HG03175 (cell line): ENCODE data around the gene IL18.
"Not testable (repeated sequence)": the region's sequence is repeated elsewhere in the genome, so short reads cannot be mapped to it uniquely, and the experiment has no call there.

ENCODE experiments used
- ATAC-seq: cut with Tn5 transposase; IDR thresholded peaks from one replicate; pipeline ENCODE4 v1.9.1; 2021; ENCODE audit warnings: mild to moderate bottlenecking, moderate library complexity; ENCODE audit not compliant: unreplicated experiment

Gene IL18

DNA sequence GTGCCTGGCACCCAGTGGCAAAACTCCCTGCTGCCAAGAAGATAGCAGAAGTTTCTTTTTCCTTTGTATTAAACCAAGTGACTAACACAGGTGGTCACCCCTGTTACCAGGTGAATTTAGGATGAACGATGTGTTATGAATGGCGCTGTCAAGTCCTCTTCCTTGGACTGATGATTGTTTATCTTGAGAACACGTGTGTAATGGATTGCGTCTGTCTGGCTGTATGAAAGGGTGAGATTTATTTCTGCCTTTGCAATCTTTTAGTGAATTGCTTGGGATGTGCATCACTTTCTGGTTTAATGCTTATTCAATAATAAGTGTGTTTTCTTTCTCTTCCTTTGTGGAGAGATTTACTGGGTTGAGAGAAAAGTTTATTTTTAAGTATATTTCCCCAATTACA, 40.8 kb downstream of the IL18 start:
- no peak for ATAC-seq

DNA sequence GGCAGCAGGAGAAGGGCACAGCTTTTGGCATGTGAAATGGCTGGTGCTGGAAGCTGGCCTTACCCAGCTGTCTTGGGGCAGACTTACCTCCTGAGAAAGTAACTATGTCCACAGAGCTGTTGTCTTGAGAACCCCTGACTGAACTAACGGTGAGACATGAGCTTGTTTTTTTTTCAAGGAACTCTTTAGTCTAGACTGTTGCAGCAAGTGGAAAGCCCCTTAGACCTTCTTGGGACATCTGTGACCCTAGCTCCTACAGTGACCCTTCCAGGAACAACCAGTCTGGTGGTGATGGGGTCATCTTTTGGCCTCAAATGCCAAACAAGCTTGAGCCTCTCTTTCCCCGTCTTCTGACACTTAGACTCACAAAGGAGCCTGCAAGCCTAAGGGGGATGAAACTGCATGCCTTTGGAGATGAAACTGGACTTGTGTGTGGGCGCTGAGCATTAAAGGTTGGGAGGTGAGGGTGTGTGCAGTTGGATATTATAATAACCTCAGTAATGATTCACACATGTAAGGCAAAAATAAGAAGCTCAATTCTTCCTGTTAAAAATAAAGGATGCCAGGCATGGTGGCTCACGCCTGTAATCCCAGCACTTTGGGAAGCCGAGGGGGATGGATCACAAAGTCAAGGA, 41.8 kb downstream of the IL18 start:
- no peak for ATAC-seq

DNA sequence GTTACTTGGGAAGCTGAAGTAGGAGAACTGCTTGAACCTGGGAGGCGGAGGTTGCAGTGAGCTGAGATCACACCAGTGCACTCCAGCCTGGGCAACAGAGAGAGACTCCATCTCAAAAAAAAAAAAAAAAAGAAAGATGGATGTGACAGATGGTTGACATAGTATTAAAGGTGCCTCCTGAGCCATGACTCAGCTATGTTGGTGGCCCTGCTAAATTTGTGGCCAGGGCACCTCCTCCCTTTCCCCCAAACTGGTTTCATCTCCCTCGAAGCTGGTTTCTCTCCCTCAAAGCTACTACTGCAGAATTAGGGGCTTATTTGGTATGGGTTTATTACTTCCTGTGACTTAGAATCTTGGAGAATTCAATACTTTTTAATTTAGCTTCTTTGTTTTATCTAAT, 45.7 kb downstream of the IL18 start:
- no peak for ATAC-seq

DNA sequence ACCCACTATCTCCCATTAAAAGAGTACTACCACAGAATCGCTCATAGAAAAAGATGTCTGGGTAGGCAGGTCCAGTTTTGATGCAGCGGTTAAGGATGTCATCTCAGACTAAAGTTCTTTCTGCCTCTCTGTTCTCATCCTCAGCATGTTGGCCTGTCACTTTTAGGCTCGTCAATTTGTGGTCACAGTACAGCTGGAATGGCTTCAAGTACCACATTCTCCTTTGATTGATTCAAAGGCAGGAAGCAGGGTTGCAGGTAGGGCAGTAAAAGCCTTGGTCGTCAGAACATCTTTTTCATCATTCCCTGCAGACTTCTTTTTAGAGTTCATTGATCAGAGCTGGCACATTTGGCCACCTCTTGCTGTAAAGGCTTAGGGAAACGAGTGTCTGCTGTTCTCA, 48.5 kb downstream of the IL18 start:
- ATAC-seq = no peak

DNA sequence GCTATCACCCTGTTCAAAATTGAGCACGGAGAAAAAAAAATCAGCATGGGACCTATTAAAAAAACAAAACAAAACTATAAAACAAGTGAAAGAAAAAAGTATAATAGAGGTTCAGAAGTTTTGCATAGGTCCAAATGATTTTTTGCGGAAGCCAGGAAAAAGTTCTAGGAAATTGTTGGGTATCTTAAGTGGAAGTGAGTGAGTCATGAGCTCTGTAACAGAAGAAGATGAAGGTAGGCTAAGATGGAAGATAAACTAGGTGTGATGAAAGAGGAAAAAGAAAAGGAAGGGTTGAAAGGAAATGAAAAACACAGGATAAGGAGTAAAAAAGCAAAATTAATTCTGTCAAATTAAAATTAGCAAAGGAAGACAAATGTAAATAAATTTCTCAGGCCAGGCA, 49.4 kb downstream of the IL18 start:
- ATAC-seq = no peak

DNA sequence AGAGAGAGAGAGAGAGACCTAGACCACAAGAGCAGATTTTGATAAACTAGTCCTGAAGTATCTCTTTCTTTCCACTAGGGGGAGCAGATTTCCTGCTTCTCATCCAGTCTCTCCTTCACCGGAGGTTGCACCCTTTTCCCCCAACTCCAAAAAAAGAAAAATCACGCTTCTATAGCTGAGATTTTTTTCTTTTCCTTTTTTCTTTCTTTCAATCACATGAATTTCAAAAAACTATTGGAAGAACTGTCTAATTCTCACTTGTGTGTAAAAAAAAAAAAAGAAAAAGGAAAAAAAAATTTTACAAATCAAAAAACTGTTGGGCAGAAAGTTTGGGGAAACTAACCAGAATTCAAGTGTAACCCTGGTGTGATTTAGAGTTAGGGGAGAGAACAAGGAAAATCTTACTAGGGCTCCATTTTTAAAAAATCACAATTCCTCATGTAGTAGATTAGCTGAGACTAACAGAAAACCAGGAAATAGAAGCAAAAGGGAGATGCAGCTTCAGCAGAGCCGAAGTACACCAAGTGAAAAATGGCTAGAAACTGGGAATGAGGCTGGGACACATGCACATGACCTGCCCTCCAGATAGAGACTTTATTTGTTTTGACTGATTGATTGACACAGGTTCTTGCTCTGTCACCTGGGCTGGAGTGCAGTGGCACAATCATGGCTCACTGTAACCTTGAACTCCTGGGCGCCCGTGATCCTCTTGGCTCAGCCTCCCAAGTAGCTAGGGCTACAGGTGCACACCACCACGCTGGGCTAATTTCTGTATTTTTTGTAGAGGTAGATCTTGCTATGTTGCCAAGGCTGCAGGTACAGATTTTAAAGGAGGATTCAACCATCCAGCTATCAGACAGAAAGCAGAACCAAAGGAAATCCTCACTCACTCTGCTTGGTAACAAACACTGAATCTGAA, 50.1 kb downstream of the IL18 start:
- no peak for ATAC-seq

DNA sequence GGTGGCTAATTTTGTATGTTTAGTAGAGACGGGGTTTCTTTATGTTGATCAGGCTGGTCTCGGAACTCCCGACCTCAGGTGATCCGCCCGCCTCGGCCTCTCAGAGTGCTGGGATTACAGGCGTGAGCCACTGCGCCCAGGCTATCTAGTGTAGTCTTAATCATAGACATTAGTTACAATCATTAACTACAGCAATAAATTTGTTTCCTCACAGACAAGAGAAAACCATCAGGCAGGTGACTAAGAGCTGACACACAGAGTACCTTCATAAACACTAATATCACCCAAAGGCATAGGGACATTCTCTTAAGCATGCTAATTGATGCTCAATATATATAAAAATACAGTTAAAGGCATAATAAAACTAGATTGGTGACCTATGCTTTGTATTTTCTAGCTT, 57.8 kb downstream of the IL18 start:
- no peak for ATAC-seq

DNA sequence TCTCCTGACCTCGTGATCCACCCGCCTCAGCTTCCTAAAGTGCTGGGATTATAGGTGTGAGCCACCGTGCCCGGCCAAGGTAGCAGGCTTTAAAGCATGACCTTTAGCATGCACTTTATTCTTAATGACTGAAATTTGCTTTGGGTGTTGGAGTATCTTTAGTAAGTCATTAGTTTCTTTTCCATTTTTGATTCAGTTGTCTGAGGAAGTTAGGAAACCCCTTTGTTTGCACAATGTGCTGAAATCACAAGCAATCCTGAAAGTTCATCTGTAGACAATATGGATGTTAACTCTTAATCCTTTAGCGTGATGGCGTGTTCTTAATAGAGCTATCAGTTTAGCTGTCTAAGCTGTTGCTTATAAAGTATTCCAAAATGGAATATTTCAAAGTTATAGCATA, 60.4 kb downstream of the IL18 start:
- ATAC-seq = no peak

DNA sequence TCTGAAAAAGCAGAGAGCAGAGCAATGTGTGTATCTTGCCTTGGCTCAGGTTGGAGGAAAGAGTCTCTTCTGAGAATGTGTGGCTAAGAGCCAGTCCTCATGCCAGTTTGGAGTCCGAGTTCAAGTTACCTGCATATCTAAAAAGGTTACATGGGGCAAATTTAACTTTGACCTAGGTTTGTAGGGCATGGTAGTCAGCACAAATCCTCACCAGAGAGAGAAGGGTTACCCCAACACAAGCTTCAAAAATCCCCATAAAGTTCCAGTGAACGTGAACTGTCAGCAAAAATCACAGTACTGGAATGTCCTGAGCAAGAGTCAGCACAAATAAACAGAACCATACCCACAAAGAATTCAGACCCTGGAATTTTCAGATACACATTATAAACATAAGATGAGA, 63.4 kb downstream of the IL18 start:
- ATAC-seq = no peak

DNA sequence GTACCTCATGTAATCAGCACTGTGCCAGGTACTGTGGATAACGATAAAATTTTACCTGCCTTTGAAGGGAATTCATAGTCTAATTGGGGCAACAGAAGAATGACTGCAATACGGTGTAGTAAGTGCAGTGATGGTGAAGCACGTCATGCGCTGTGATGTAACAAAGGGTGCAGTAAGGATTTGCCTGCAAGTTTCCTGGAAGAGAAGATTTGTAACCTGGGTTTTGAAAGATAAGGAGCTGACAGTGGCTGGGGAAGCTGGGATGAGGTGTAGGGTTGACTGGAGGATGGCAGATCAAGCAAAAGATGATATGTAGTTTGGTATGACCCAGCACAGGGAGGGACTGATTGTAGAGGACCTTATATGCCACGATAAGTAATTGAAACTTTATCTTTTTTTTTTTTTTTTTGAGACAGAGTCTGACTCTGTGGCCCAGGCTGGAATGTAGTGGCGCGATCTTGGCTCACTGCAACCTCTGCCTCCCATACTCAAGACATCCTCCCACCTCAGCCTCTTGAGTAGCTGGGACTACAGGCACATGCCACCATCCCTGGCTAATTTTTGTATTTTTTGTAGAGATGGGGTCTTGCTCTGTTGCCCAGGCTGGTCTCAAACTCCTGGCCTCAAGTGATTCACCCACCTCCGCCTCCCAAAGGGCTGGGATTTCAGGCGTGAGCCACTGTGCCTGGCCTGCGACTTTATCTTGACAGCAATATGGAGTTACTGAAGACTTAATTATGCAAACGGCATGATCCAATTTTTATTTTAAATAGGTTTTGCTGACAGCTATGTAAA, 66.0 kb downstream of the IL18 start:
- no peak for ATAC-seq

DNA sequence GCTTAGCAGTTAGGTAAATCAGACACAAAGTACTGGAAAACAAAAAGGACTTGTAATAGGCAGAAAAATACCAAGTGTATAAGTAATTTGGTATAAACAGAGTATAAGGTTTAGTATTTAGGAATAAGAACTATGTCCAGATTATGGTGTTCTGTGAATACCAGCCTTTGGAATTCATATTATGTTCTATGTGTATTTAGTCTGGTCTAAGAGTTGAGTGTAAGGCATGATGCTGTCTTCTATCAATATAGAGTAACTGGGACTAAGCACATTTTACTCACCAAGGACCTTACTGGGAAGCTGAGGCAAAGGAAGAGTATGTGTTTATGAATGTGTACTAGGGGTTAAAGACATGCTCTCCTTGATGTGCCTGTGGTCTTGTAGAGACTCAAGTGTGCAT, 67.7 kb downstream of the IL18 start:
- no peak for ATAC-seq

DNA sequence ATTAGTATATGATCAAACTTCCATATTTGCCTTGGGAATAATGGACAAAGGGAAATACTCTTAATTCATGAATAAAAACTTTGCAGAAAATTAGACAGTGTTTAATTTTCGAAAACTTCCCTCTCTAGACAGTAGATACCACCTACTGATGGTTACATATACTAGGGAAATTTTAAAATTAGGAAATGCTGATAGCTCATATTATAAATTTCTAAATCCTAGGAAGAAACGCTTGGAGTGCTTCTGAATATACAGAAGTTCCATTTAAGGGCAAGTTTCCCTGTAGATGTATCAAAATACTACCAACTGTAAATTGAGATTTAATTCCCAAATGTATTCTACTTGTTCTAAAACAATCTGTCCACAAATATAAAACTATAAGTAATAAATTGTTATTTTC, 68.6 kb downstream of the IL18 start:
- ATAC-seq = not testable (repeated sequence)
